Measurements from ENCODE around the gene RNF181. TPM values are rescaled to one million over a fixed set of nuclear protein-coding genes. Genes with fewer than 3 reads are reported as not detected.
A peak's percentile ranks its signal among the peaks of the same experiment; 100 is the strongest.

The RNF181 gene
- total and polyA plus RNA-seq, 2 of the 13 experiments (the other 11 are each of a cell fraction or from before 2014, with no cell fraction given), result 224 to 578 TPM

DNA sequence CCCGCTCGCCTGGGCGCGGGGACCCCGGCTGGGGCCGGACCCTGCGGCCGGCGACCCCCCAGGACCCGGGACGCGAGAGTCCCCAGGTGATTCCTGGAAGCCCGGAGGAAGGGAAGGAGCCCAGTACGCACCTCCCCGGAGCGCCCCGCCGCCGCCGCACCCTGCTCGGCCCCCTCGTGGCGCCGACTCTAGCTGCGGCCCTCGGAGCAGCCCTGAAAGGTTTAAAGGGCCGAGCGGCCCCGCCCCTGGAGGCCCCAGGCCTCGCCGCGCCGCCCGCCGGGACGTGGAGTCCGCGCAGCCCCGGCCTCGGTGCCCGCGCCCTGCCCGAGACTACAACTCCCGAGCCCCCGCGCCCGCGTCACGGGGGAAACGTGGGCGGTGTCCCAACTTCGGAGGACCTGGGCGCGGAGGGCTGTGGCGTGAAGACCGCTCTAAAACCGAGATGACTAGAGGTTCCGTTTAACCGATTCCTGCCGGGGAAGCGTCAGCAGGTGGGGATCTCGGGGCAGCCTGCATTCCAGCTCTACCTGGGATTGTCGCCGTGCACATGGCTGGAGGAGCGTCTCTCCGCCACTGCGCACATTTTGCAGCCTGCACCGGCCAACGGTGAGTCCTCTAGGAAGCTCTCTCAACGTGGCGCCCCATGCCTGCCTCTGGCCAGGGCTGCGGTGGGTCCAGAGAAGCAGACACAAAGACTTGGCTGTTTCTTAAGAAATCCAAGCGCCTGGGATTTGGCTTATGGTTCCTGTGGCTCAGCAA lies 7.1 kb downstream of the RNF181 start, which contains the start of gene TMEM150A (continued):
- TF ChIP-seq, protein P1, sequence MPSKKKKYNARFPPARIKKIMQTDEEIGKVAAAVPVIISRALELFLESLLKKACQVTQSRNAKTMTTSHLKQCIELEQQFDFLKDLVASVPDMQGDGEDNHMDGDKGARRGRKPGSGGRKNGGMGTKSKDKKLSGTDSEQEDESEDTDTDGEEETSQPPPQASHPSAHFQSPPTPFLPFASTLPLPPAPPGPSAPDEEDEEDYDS (CRISPR knock-in tag; IDR thresholded peaks at IDR 0.05), result peak; percentile 95
- TF ChIP-seq, protein P2, sequence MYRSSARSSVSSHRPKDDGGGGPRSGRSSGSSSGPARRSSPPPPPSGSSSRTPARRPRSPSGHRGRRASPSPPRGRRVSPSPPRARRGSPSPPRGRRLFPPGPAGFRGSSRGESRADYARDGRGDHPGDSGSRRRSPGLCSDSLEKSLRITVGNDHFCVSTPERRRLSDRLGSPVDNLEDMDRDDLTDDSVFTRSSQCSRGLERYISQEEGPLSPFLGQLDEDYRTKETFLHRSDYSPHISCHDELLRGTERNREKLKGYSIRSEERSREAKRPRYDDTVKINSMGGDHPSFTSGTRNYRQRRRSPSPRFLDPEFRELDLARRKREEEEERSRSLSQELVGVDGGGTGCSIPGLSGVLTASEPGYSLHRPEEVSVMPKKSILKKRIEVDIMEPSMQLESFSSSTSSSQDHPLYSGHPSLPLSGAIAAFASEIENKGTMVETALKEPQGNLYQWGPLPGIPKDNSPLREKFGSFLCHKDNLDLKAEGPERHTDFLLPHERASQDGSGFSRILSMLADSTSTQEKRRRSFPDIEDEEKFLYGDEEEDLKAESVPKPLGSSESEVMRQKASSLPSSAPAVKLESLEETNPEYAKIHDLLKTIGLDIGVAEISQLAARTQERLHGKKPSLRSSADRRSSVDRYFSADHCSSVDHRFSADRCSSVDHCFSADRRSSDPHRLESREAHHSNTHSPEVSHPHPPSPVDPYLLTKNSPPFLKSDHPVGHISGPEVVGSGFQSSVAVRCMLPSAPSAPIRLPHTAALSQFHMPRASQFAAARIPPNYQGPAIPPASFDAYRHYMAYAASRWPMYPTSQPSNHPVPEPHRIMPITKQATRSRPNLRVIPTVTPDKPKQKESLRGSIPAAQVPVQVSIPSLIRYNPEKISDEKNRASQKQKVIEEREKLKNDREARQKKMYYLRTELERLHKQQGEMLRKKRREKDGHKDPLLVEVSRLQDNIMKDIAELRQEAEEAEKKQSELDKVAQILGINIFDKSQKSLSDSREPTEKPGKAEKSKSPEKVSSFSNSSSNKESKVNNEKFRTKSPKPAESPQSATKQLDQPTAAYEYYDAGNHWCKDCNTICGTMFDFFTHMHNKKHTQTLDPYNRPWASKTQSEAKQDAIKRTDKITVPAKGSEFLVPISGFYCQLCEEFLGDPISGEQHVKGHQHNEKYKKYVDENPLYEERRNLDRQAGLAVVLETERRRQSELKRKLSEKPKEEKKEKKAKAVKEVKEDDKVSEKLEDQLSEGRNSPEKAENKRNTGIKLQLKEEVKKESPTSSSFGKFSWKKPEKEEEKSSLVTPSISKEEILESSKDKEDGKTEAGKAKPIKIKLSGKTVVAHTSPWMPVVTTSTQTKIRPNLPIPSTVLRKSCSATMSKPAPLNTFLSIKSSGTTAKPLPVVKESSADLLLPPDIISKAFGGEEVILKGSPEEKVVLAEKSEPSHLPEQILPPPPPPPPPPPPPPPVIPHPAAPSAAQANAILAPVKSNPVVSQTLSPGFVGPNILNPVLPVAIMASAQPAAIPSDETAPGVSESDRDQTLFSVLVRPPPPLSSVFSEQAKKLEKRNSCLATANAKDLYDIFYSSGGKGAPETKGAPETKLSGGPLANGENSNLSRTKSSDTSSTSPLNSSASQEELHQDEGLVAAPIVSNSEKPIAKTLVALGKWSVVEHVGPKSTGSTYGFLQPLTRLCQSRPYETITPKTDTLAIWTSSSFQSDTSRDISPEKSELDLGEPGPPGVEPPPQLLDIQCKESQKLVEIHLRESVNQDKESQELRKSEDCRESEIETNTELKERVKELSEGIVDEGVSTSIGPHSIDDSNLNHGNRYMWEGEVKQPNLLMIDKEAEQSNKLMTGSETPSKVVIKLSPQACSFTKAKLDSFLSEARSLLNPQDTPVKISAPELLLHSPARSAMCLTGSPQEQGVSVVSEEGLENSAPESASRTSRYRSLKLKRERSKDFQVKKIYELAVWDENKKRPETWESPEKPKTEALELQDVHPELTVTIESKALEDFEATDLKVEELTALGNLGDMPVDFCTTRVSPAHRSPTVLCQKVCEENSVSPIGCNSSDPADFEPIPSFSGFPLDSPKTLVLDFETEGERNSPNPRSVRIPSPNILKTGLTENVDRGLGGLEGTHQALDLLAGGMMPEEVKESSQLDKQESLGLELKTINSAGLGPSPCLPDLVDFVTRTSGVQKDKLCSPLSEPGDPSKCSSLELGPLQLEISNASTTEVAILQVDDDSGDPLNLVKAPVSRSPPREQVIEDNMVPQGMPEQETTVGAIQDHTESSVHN (CRISPR knock-in tag; IDR thresholded peaks at IDR 0.05), result no peak
- no peak for TF ChIP-seq REL (CRISPR knock-in tag; conservative IDR thresholded peaks at IDR 0.05)
- TF ChIP-seq, protein P3, sequence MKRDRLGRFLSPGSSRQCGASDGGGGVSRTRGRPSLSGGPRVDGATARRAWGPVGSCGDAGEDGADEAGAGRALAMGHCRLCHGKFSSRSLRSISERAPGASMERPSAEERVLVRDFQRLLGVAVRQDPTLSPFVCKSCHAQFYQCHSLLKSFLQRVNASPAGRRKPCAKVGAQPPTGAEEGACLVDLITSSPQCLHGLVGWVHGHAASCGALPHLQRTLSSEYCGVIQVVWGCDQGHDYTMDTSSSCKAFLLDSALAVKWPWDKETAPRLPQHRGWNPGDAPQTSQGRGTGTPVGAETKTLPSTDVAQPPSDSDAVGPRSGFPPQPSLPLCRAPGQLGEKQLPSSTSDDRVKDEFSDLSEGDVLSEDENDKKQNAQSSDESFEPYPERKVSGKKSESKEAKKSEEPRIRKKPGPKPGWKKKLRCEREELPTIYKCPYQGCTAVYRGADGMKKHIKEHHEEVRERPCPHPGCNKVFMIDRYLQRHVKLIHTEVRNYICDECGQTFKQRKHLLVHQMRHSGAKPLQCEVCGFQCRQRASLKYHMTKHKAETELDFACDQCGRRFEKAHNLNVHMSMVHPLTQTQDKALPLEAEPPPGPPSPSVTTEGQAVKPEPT (CRISPR knock-in tag; IDR thresholded peaks at IDR 0.05; ENCODE audit: low read depth), result no peak
- TF ChIP-seq ZNF317 (CRISPR knock-in tag; IDR thresholded peaks at IDR 0.05), result peak; percentile 63; the same call in 1 of the 2 replicates
- TF ChIP-seq, protein P4, sequence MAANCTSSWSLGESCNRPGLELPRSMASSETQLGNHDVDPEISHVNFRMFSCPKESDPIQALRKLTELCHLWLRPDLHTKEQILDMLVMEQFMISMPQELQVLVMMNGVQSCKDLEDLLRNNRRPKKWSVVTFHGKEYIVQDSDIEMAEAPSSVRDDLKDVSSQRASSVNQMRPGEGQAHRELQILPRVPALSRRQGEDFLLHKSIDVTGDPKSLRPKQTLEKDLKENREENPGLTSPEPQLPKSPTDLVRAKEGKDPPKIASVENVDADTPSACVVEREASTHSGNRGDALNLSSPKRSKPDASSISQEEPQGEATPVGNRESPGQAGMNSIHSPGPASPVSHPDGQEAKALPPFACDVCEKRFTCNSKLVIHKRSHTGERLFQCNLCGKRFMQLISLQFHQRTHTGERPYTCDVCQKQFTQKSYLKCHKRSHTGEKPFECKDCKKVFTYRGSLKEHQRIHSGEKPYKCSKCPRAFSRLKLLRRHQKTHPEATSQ (CRISPR knock-in tag; IDR thresholded peaks at IDR 0.05; ENCODE audit: borderline replicate concordance), result no peak
- TF ChIP-seq, protein P5, sequence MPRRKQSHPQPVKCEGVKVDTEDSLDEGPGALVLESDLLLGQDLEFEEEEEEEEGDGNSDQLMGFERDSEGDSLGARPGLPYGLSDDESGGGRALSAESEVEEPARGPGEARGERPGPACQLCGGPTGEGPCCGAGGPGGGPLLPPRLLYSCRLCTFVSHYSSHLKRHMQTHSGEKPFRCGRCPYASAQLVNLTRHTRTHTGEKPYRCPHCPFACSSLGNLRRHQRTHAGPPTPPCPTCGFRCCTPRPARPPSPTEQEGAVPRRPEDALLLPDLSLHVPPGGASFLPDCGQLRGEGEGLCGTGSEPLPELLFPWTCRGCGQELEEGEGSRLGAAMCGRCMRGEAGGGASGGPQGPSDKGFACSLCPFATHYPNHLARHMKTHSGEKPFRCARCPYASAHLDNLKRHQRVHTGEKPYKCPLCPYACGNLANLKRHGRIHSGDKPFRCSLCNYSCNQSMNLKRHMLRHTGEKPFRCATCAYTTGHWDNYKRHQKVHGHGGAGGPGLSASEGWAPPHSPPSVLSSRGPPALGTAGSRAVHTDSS (CRISPR knock-in tag; conservative IDR thresholded peaks at IDR 0.05), result no peak
- TF ChIP-seq, protein P6, sequence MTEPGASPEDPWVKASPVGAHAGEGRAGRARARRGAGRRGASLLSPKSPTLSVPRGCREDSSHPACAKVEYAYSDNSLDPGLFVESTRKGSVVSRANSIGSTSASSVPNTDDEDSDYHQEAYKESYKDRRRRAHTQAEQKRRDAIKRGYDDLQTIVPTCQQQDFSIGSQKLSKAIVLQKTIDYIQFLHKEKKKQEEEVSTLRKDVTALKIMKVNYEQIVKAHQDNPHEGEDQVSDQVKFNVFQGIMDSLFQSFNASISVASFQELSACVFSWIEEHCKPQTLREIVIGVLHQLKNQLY (CRISPR knock-in tag; IDR thresholded peaks at IDR 0.05), result no peak
- TF ChIP-seq, protein P7, sequence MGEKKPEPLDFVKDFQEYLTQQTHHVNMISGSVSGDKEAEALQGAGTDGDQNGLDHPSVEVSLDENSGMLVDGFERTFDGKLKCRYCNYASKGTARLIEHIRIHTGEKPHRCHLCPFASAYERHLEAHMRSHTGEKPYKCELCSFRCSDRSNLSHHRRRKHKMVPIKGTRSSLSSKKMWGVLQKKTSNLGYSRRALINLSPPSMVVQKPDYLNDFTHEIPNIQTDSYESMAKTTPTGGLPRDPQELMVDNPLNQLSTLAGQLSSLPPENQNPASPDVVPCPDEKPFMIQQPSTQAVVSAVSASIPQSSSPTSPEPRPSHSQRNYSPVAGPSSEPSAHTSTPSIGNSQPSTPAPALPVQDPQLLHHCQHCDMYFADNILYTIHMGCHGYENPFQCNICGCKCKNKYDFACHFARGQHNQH (CRISPR knock-in tag; IDR thresholded peaks at IDR 0.05), result peak; percentile 29; the same call in 1 of the 2 replicates
- peak; percentile 63; the same call in 1 of the 2 replicates for TF ChIP-seq NFATC3 (CRISPR knock-in tag; IDR thresholded peaks at IDR 0.05)
- no peak for TF ChIP-seq GTF3A (CRISPR knock-in tag; conservative IDR thresholded peaks at IDR 0.05)
